ENCODE results near the gene REG1B. TPM values are rescaled to one million over a fixed set of nuclear protein-coding genes. Genes with fewer than 3 reads are reported as not detected.

REG1B gene, protein sequence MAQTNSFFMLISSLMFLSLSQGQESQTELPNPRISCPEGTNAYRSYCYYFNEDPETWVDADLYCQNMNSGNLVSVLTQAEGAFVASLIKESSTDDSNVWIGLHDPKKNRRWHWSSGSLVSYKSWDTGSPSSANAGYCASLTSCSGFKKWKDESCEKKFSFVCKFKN
- not detected for polyA plus RNA-seq (ENCODE audit: insufficient read length in 4 of 4)

DNA sequence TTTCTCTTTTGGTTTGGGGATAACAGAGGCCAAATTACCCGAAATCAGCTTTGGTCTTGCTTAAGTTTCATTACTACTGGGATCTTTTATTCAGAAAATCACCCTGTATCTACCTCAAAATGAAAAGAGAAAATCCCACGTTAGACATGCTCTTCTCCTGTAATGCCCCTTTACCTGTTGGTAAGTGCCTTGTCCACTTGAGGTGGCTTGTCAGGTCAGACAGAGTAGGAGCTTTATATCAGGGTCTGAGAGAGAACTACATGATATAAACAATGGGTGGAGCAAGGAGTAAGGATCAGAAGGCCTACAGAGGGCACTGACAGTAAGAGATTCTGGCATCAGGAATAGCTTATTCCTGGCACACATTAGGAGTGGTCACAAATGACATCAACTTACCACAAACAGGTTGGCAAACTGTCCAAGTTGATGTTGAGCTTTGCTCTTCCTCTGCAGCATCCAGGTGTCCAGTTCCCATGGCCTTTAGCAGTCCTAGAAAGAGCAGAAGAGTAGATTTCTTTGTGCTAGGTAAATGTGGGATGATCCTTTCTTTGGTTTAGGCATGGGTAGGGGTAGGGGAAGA is at the start of gene REG1B:
Gene REG1B (minus strand): TSS at position 209 of the 580 bp plus-strand sequence. CDS start 381 bp downstream, outside the sequence.
- DNase-seq (ENCODE audit: low read depth in 4 of 4, low spot score in 2 of 4), result no peak

- DNase-seq (ENCODE audit: low read depth in 4 of 4, low spot score in 2 of 4), result no peak
These were observed 43.9 kb upstream of the REG1B start for GRCh38 chr2:79131687-79132086.

GRCh38 chr2:79129804-79130203 is 42.0 kb upstream of the REG1B start:
- DNase-seq (ENCODE audit: low read depth in 4 of 4, low spot score in 2 of 4), result no peak

DNA sequence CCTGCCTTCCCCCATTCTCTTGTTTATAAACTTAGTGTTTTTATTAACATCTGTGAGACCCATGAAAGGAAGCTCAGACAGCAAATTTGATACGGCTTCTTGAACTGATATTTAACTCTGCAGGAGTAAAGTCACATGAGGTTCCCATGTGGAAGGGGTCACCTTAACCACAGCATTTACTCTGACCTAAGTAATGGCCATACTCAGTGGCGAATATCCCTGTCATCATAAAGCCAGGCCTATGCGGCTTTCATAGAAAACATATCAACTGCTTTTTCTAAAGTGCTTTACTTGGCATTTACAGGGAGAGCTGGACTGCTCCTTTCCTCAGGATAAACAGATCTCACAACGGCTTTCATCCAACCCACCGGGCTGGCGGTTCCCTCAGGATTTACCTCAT is 41.5 kb upstream of the REG1B start:
- no peak for DNase-seq (ENCODE audit: low read depth in 4 of 4, low spot score in 2 of 4)

- DNase-seq (ENCODE audit: low read depth in 4 of 4, low spot score in 2 of 4), result no peak
These were observed 40.6 kb upstream of the REG1B start for GRCh38 chr2:79128406-79128805.

DNA sequence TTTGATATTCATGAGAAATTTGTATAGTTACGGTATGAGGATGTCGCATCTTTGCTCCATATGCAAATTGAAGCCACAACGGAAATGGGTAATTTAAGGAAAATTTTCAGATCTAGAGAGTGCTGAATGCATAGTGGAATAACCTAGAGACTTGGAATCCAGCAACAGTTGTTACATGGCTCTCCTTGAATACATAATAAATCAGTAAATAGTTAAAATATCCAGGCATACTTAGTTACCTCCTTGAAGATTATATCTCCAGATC is 37.9 kb upstream of the REG1B start:
- no peak for DNase-seq (ENCODE audit: low read depth in 4 of 4, low spot score in 2 of 4)

- no peak for DNase-seq (ENCODE audit: low read depth in 4 of 4, low spot score in 2 of 4)
These were observed 37.3 kb upstream of the REG1B start for GRCh38 chr2:79124907-79125720.

- no peak for DNase-seq (ENCODE audit: low read depth in 4 of 4, low spot score in 2 of 4)
These were observed 34.9 kb upstream of the REG1B start for GRCh38 chr2:79122676-79123075.

DNA sequence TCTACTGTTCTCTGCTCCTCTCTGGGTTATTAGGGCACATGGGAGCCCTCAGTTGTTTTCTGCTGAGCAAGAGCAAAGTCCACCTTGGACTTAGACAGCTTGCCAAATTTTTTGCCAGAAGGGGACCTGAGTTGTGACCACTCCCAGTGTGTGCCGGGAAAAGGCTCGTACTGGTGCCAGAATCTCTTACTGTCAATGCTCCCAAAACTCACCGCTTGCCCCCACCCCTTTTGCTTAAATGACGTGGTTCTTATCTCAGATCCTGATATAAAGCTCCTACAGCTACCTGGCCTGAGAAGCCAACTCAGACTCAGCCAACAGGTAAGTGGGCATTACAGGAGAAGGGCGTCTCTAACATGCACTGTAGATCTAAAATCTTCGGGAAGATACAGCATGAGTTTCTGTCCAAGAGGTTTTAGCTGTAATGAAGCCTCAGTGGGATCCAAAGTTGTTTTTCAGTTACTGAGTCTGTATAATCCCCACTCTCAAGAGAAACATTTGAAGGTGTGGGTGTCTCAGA is 32.5 kb upstream of the REG1B start, which contains the start of gene REG1A:
Gene REG1A (plus strand): TSS at position 295 of the 520 bp plus-strand sequence. CDS start 374 bp downstream, outside the sequence.
- no peak for DNase-seq (ENCODE audit: low read depth in 4 of 4, low spot score in 2 of 4)

- no peak for DNase-seq (ENCODE audit: low read depth in 4 of 4, low spot score in 2 of 4)
These were observed 29.5 kb upstream of the REG1B start for GRCh38 chr2:79116997-79117928.

GRCh38 chr2:79114797-79115494 is 27.2 kb upstream of the REG1B start:
- DNase-seq (ENCODE audit: low read depth in 4 of 4, low spot score in 2 of 4), result no peak

DNA sequence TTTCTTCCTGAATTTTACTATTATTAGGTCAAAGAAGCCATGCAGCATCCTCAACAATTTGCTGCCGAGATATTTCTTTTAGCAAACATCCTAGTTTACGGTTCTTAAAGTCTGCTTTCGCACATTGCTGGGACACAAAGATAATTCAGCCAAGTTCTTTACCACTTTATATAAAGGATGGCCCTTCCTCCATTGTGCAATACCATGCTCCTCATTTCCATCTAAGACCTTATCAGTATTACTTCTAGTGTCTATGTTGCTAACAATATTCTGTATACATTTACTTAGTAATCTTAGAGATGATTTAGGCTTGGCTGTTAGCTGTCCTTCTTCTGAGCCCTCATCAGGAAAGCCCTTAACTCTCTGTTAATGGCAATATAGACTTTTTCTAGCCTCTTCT is 24.5 kb upstream of the REG1B start:
- no peak for DNase-seq (ENCODE audit: low read depth in 4 of 4, low spot score in 2 of 4)

DNA sequence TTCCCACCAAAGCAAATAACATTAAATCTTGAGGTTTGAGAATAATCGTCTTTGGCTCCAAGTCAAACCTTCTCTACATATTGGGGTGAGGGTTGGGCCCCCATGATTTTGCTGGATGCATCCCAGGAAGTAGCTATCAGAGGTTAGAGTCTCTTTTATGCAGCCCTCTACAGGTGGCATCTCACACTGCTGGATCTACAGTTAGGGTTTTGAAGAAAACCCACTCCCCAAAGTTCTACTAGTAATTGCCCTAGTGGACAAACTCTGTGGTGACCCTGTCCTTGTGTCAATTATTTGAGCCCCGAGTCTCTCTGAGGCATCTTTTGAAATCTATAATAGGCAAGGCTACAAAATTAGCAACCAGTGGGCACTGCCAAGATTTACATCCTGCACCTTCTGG is 17.5 kb upstream of the REG1B start:
- DNase-seq (ENCODE audit: low read depth in 4 of 4, low spot score in 2 of 4), result no peak

DNA sequence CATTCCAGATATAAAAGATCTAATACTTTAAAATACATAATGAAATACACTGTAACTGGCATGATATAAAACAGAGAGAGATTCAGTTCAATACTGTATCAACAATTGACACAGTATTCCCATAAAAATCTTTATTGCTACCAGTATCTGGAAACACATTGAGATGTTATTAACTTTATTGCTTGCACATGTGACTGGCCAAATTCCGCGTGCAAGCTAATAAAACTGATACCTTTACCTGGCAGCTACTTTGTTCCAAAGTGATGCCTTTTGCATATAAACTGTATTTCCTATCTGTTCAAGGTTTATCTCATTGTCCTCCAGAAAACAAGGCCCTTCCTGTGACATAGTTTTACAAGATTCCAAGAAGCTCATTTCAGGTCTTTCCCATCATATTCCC is 15.4 kb upstream of the REG1B start:
- DNase-seq (ENCODE audit: low read depth in 4 of 4, low spot score in 2 of 4), result no peak

DNA sequence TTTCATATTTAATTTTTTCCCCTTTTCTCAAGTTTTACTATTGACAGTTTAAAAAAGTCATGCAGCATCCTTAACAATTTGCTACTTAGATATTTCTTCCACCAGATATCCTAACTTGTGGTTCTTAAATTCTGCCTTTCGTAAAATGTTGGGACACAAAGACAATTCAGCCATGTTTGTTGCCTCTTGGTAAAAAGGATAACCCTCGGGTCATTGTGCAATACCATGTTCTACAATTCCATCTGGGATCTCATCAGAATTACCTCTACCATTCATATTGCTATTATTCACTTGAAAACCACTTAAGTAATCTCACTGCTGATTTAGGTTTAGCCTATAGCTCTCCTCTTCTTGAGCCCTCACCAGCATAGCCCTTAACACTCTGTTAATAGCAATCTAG is 13.2 kb upstream of the REG1B start:
- no peak for DNase-seq (ENCODE audit: low read depth in 4 of 4, low spot score in 2 of 4)

GRCh38 chr2:79100285-79100684 is 12.5 kb upstream of the REG1B start:
- DNase-seq (ENCODE audit: low read depth in 4 of 4, low spot score in 2 of 4), result no peak

GRCh38 chr2:79099140-79099686 is 11.4 kb upstream of the REG1B start:
- no peak for DNase-seq (ENCODE audit: low read depth in 4 of 4, low spot score in 2 of 4)

GRCh38 chr2:79097843-79098242 is 10.1 kb upstream of the REG1B start:
- no peak for DNase-seq (ENCODE audit: low read depth in 4 of 4, low spot score in 2 of 4)

DNA sequence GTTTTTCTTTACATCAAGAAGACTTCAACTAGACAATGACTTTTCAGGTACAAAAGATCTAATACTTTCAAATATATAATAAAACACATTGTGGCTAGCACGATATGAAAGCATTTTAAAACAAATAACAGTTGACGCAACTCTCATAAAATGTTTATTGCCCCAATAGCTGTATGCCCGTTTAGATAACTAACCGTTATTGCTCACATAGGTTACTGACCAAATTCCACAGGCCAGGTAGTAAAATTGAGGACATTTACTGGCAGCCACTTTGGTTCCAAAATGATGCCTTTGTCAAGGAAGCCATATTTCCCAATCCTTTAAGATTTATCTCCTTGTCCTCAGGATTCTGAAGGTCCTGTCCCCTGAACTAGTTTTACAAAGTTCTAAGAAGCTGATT is 2.9 kb upstream of the REG1B start:
- no peak for DNase-seq (ENCODE audit: low read depth in 4 of 4, low spot score in 2 of 4)

GRCh38 chr2:79086255-79086654 is 1.5 kb downstream of the REG1B start:
- DNase-seq (ENCODE audit: low read depth in 4 of 4, low spot score in 2 of 4), result no peak

Measured in left renal cortex interstitium (tissue), 4 donors.